ENCODE results near the gene KDM8.
A peak's percentile ranks its signal among the peaks of the same experiment; 100 is the strongest.

GRCh38 chr16:27230562-27231001 lies 27.3 kb downstream of the KDM8 start:
- peak in 1 of 4 donors; percentile 16 for TF ChIP-seq POLR2A (IDR thresholded peaks at IDR 0.05)
- peak in 2 of 6 experiments; percentile 15 to 37 for TF ChIP-seq CTCF (IDR thresholded peaks at IDR 0.05)
